ENCODE results near the gene PDS5B. TPM values are rescaled to one million over a fixed set of nuclear protein-coding genes. Genes with fewer than 3 reads are reported as not detected.

The PDS5B gene, protein sequence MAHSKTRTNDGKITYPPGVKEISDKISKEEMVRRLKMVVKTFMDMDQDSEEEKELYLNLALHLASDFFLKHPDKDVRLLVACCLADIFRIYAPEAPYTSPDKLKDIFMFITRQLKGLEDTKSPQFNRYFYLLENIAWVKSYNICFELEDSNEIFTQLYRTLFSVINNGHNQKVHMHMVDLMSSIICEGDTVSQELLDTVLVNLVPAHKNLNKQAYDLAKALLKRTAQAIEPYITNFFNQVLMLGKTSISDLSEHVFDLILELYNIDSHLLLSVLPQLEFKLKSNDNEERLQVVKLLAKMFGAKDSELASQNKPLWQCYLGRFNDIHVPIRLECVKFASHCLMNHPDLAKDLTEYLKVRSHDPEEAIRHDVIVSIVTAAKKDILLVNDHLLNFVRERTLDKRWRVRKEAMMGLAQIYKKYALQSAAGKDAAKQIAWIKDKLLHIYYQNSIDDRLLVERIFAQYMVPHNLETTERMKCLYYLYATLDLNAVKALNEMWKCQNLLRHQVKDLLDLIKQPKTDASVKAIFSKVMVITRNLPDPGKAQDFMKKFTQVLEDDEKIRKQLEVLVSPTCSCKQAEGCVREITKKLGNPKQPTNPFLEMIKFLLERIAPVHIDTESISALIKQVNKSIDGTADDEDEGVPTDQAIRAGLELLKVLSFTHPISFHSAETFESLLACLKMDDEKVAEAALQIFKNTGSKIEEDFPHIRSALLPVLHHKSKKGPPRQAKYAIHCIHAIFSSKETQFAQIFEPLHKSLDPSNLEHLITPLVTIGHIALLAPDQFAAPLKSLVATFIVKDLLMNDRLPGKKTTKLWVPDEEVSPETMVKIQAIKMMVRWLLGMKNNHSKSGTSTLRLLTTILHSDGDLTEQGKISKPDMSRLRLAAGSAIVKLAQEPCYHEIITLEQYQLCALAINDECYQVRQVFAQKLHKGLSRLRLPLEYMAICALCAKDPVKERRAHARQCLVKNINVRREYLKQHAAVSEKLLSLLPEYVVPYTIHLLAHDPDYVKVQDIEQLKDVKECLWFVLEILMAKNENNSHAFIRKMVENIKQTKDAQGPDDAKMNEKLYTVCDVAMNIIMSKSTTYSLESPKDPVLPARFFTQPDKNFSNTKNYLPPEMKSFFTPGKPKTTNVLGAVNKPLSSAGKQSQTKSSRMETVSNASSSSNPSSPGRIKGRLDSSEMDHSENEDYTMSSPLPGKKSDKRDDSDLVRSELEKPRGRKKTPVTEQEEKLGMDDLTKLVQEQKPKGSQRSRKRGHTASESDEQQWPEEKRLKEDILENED (N-terminal part only)
- 21.8 and 38.4 TPM in 2 replicates for total RNA-seq

DNA sequence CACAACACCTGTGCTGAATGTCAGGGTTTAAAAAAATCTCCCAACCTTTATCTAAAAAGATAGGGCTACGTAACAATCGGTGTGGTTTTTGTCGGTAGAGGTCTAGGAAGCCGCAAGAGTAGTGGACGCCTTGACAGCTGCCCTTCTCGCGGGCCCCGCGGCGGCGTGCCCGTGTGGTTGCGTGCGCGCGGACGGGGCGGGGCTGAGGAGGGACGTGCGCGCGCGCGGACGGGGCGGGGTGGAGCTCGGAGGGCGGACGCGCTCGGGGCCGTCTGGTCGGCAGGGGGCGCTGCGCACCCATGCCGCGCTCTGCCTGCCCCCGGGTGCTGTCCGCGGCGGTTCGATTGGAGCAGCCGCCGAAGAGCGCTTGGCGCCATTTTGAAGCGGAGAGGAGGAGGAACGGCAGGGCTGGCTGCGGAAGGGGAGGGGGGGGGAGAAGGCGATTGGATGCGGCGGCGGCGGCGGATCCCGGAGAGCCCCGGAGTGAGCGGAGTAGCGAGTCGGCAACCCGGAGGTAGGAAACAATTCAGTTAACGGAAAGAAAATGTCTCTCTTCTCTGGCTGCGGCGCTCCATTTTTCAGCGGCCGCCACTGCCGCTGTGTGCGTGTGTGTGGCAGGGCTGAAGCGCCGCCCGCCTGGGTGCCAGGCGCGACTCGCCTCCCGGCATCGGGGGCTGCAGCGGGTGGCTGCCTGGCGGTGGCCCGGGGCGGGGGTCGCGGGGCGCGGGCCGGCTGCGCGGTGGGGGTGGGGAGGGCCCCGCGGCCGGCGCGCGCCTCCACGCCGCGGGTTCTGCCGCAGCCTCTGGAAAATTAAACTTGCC lies at the start of gene PDS5B:
Gene PDS5B, plus strand, starts transcription at position 373 of the 821 bp plus-strand sequence. CDS start 62,321 bp downstream, outside the sequence.

DNA sequence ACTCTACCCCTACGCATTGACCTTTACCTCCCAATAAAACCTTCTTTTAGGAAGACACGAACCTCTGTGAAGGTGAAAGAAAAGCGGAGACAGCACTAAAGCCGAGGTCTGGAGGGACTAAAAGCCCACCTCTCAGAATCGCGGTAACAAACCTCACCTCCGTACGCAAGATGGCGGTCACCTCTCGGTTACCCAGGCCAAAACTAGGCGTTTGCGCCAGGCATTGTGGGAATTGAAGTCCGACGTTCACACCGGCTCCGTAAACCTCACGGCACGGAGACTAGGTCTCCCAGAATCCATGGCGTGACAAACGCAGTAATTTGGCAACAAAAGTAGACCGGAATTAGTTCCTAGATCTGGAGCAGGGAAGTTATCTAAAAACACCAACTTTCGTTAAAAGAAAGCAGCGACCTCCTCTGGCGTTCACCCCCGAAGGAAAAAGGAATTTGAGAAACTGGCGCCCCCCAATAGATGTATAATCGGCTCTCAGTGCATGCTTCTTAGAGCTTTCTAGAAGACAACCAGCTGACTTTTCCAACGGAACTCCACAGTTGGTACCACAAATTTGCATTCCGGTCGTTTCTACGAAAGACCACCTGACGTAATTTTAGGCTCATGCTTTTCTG lies 47.5 kb upstream of the PDS5B start, which contains the start of gene N4BP2L2:
Gene N4BP2L2, minus strand, starts transcription at position 175 of the 626 bp plus-strand sequence. CDS start 1,768 bp downstream, outside the sequence.

Other genes starting within 250 kb of the PDS5B start
- gene N4BP2L1, start 158.3 kb upstream of the PDS5B start, total RNA-seq, result 2.5 and 4.5 TPM in 2 replicates
- gene N4BP2L2, start 47.7 kb upstream of the PDS5B start, total RNA-seq, result 80.6 and 126 TPM in 2 replicates